ENCODE data around the gene ZCCHC7.

- TF ChIP-seq CTCF (IDR thresholded peaks at IDR 0.05; ENCODE audit: low read depth, low read length, missing input control) = no peak
- no peak for TF ChIP-seq MAX (IDR thresholded peaks at IDR 0.05)
- no peak for TF ChIP-seq YY1 (IDR thresholded peaks at IDR 0.05)
- TF ChIP-seq RAD21 (IDR thresholded peaks at IDR 0.05) = no peak
- no peak for TF ChIP-seq JUND (IDR thresholded peaks at IDR 0.05)
- no peak for TF ChIP-seq HNF4G (IDR thresholded peaks at IDR 0.05)
- TF ChIP-seq RXRA (IDR thresholded peaks at IDR 0.05) = no peak
- TF ChIP-seq GABPA (IDR thresholded peaks at IDR 0.05 in 1 of 2, conservative IDR thresholded peaks at IDR 0.05 in 1 of 2) = no peak
Measured at GRCh38 chr9:37300620-37301019, 180.2 kb downstream of the ZCCHC7 start.
